Measurements from ENCODE around the gene ALMS1.
"Not testable (repeated sequence)": the region's sequence is repeated elsewhere in the genome, so short reads cannot be mapped to it uniquely, and the experiment has no call there.

ALMS1 gene

DNA sequence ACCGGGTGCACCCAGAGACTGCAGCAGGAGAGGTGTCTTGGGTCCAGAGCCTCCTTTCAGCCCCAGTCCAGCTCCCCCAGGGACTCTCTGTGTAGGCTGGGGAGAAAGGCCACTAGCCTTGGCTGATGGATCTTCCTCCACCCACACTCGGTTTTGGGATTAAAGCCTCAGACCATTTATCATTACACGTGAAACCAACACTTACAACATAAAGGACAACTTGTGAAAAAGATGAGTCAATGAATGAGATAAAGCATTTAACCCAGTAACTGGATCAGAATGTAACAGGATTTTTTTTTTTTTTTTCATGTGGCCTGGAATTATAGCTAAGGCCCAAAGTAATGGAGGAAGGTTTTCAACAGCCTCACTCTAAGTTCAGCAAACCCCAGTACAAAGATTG is 224.5 kb downstream of the ALMS1 start:
- H3K27ac ChIP-seq, result no peak overlapping the region
- H3K9me3 ChIP-seq, result no peaks in the 10 kb centered on the region
- no peaks in the 10 kb centered on the region for H3K4me1 ChIP-seq
- H3K36me3 ChIP-seq, result peaks cover 22% of the 10 kb centered on the region
- no peak overlapping the region for H3K4me2 ChIP-seq
- H4K20me1 ChIP-seq, result no peaks in the 10 kb centered on the region
- no peak overlapping the region for H3K4me3 ChIP-seq
- H3K27me3 ChIP-seq, result no peaks in the 10 kb centered on the region
- TF ChIP-seq Cebpa-rat (IDR thresholded peaks at IDR 0.05), result no peak
- no peak overlapping the region for H3K9ac ChIP-seq

DNA sequence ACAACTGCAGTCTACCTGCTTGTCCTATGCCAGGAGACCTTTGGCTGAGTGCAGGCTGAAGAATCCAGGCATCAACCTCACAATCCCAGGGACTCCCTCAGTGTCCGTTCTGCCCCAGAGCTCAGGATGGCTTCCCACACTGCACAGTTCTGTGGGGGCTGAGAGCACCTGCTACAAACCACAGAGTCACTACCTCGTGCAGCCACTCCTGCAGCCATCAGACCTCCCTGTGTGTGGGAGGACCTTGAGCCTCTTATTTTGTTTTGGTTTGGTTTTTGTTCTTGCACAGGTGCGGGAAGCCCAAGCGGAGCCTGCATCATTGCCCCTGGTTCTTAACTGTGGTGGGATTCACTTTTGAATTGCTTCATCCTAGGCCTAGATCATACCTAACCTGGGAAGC is 225.6 kb downstream of the ALMS1 start:
- Histone ChIP-seq H4K20me1 (no peaks in the 10 kb centered on the region), H3K4me2 (no peak overlapping the region), H3K9ac (no peak overlapping the region), H3K27me3 (no peaks in the 10 kb centered on the region), H3K36me3 (peaks cover 21% of the 10 kb centered on the region), H3K9me3 (no peaks in the 10 kb centered on the region), H3K4me3 (no peak overlapping the region), H3K27ac (no peak overlapping the region), H3K4me1 (no peaks in the 10 kb centered on the region)
- TF ChIP-seq Cebpa-rat (IDR thresholded peaks at IDR 0.05), result no peak

DNA sequence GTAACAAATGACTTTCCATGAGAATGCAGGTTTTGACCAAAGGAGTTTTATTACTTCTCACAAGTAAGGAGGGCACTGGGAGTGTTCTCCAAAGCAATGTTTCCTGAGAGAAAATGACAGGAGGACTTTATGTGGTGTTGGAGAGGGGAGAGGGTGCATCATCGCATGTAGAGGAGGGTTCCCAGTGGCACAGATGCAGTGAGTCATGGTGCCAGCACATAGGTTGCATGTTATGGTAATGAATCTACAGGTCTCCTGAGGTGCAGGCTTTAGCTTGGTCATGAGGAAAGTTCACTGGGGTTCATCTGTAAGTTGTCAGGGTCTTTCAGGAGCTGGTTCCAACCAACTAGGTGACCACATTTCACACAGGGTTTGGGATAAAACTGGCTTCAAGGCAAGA is 226.2 kb downstream of the ALMS1 start:
- Histone ChIP-seq H3K36me3 (peaks cover 21% of the 10 kb centered on the region), H4K20me1 (no peaks in the 10 kb centered on the region), H3K4me1 (no peaks in the 10 kb centered on the region), H3K4me2 (no peak overlapping the region), H3K4me3 (no peak overlapping the region), H3K9ac (no peak overlapping the region), H3K9me3 (no peaks in the 10 kb centered on the region), H3K27ac (no peak overlapping the region), H3K27me3 (no peaks in the 10 kb centered on the region)
- TF ChIP-seq Cebpa-rat (IDR thresholded peaks at IDR 0.05), result no peak

DNA sequence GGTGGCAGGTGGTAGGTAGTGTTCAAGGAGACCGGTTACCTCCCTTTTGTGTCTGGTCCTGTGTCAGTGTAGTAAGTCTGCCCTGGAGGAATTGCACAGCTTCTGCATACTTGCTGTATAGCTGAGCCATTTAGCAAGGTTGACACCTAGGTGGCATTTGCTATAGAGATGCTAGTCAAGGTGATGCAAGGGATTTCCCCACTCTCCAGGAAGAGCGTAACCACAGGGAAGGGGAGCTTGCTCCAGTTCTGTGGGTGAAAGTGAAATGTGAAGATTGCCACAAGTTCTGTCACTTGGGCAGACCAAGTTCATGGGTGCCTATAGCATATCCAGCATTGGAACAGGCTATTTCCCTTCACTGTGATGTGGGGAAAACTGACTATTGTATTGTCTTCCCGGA is 228.5 kb downstream of the ALMS1 start:
- H3K9me3 ChIP-seq, result no peaks in the 10 kb centered on the region
- no peaks in the 10 kb centered on the region for H4K20me1 ChIP-seq
- no peaks in the 10 kb centered on the region for H3K27me3 ChIP-seq
- no peak for TF ChIP-seq Cebpa-rat (IDR thresholded peaks at IDR 0.05)
- no peak overlapping the region for H3K4me2 ChIP-seq
- no peak overlapping the region for H3K9ac ChIP-seq
- peaks cover 12% of the 10 kb centered on the region; the same call in 1 of the 2 replicates for H3K36me3 ChIP-seq
- no peak overlapping the region for H3K27ac ChIP-seq
- no peak overlapping the region for H3K4me3 ChIP-seq
- H3K4me1 ChIP-seq, result peaks cover 8% of the 10 kb centered on the region

DNA sequence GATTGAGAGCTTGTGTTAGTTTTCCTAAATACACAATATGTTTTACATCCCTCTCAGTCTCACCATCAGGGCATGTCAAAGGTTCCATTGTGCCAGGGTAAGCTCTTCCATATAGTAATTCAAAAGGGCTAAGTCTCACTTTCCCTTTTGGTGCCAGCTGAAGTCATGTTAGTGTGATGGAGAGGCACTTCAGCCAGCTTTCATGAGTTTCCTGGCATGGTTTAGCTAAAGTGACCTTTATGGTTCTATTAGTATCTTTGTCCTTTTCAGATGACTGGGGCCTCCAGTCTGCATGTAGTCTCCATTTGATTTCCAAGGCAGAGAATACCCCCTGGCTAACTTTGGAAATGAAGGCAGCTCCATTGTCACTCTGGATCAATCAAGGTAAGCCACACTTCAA is 229.4 kb downstream of the ALMS1 start:
- Histone ChIP-seq H3K4me2 (no peak overlapping the region), H3K9ac (no peak overlapping the region), H4K20me1 (no peaks in the 10 kb centered on the region), H3K4me1 (peaks cover 8% of the 10 kb centered on the region), H3K4me3 (no peak overlapping the region), H3K36me3 (peaks cover 11% of the 10 kb centered on the region; the same call in 1 of the 2 replicates), H3K27ac (no peak overlapping the region), H3K27me3 (no peaks in the 10 kb centered on the region), H3K9me3 (no peaks in the 10 kb centered on the region)
- no peak for TF ChIP-seq Cebpa-rat (IDR thresholded peaks at IDR 0.05)

DNA sequence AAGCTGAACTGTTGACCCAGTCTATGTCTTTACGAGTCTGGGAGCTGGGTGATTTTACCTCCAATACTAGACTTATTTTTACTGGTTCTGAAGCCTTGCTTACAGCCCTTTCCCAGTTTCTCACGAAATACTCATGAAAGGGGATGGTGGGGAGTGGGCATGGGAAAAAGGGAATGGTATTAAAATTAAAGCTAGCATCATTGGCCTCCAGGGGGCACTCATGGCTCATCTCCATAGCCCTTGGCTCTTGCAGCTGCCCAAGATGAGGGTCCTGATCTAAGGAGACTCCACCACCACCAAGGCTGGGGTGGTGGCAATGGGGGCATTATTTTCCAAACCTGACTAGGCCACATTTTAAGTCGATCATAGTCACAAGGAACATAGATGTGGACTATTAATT is 234.3 kb downstream of the ALMS1 start:
- H3K36me3 ChIP-seq, H3K4me3 ChIP-seq, H3K4me2 ChIP-seq, H3K9ac ChIP-seq, H3K4me1 ChIP-seq, H3K9me3 ChIP-seq, H3K27me3 ChIP-seq, H3K27ac ChIP-seq, H4K20me1 ChIP-seq: not testable (repeated sequence)

DNA sequence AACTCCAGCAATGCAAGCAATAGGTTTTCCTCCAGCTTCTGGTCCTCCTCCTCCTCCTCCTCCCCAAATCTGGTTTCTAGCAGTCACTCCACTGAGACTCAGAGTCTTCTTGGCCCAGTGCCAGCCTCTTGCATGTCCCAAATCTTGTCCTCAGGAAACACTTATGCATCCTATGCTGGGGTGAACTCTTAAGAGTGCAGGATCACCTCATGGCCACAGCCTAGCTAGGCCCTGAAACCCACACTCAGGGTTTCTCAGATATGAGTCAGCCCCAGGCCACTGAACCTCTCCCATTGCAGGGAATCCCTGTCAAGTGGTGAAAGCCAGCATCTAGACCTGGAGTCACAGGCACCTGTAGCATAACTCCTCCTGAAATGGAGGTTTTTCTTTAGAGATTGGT is 238.4 kb downstream of the ALMS1 start:
- not testable (repeated sequence) for H3K27ac ChIP-seq, H3K4me2 ChIP-seq, H3K9ac ChIP-seq, H3K9me3 ChIP-seq, H3K27me3 ChIP-seq, H4K20me1 ChIP-seq, H3K36me3 ChIP-seq, H3K4me3 ChIP-seq
- peaks cover 11% of the 10 kb centered on the region for H3K4me1 ChIP-seq

DNA sequence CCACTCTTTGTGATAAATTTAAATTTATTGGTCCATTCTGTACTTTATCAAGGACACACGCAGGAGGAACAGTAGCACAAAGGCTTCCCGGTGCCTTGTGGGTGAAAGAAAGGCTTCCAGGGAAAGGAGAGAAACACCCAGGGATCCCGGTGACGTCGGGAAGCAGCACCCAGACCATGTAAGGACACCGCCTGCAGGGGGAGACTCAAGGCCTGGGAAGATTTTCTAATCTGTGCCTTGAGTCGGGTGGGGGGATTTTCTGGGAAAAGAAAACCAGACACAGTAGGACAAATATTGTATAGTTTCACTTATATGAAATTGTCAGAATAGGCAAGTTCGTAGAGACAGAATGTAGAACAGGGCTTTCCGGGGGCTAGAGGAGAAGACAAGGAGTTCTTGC is 239.0 kb downstream of the ALMS1 start:
- not testable (repeated sequence) for H4K20me1 ChIP-seq, H3K36me3 ChIP-seq, H3K27ac ChIP-seq, H3K27me3 ChIP-seq, H3K9me3 ChIP-seq, H3K9ac ChIP-seq, H3K4me3 ChIP-seq, H3K4me2 ChIP-seq
- peaks cover 11% of the 10 kb centered on the region for H3K4me1 ChIP-seq

DNA sequence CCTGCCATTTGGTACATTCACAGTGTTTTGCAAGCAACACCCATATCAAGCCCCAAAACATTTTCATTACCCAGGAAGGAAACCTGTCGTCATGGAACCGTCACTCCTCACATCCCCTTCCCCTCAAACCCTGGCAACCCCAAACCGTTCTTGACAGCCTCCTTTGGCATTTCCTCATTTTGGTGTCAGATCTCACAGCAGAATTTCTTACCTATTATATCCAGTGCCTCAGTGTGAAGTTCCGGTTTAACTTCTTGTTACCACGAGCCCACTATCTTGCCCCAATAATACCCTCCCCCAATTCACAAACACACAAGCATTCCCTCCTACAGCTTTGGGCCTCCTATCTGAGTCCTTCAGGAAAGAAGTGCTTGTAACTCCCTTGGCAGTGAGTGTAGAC is 240.6 kb downstream of the ALMS1 start:
- H3K27me3 ChIP-seq, H4K20me1 ChIP-seq, H3K27ac ChIP-seq, H3K36me3 ChIP-seq, H3K9ac ChIP-seq, H3K9me3 ChIP-seq, H3K4me3 ChIP-seq: not testable (repeated sequence)
- H3K4me2 ChIP-seq, result peak overlapping the region; percentile 37
- H3K4me1 ChIP-seq, result peaks cover 11% of the 10 kb centered on the region

DNA sequence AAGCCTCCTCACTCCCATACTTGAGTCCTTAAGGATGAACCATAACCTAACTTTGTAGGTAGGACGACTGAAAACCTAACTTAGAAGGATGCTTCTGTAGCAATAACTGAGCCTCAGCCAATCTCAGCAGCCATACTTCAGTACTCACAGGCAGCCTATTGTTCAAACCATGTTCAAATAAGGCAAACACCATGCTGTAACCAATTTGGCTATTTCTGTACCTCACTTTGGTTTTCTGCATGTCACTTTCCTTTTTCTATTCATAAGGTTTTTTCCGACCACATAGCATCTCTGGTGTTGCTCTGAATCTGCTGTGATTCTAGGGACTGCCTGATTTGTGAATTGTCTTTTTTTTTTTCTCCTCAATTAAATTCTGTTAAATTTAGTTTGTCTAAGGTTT is 242.9 kb downstream of the ALMS1 start:
- not testable (repeated sequence) for H3K4me2 ChIP-seq, H3K36me3 ChIP-seq, H3K9ac ChIP-seq, H3K27ac ChIP-seq, H3K27me3 ChIP-seq, H3K4me3 ChIP-seq, H4K20me1 ChIP-seq, H3K9me3 ChIP-seq
- H3K4me1 ChIP-seq, result peaks cover 11% of the 10 kb centered on the region

DNA sequence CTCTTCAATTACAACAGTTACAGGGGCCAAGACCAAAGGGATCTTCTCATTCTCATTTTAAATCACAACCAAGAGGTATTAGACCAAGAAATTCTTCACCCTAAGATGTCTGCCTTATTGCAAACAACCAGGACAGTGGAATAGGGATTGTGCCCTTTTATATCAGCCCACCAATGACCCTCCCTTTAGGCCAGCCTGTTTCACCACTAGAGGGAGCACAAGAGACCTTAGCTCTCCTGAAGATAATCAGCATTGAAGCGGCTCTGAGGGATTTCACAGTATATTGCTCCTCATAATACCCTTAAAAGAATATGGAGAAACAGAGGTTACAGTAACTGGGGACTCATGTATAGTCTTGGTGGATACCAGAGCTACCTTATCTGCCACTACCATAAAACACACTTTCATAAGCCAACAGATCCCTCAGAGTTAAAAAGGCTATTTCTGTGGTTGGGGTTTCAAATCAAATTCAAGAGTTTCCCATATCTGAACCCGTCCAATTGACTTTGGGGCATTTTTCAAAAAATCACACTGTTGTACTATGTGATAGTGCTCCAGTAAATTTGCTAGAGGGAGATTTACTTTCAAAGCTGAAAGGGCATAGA is 245.1 kb downstream of the ALMS1 start:
- not testable (repeated sequence) for H3K4me3 ChIP-seq, H3K9ac ChIP-seq, H4K20me1 ChIP-seq, H3K9me3 ChIP-seq, H3K36me3 ChIP-seq, H3K27me3 ChIP-seq, H3K27ac ChIP-seq, H3K4me2 ChIP-seq
- H3K4me1 ChIP-seq, result peaks cover 10% of the 10 kb centered on the region

DNA sequence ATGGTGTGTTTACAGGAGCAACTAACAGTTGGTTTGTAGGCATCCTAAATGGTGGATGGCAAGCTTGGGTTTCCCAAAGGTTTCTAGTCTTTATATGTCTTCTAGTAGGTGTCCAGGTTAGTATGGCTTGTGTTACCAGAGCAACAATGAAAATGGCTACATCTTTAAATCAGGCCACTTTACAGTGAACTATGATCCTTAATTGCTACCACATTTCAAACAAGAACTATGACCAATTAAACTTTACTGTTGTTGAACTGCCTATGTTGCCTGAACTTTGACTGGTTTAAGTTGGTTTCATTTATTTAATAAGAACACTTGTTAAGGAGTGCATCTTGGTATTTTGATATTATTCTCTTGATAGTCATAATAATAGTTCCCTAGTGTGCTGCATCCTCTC is 251.3 kb downstream of the ALMS1 start:
- peaks cover 14% of the 10 kb centered on the region for H3K9me3 ChIP-seq
- not testable (repeated sequence) for H3K4me2 ChIP-seq, H3K27ac ChIP-seq, H3K4me1 ChIP-seq, H4K20me1 ChIP-seq, H3K4me3 ChIP-seq, H3K36me3 ChIP-seq, H3K27me3 ChIP-seq, H3K9ac ChIP-seq

Data from BLaER1 (cell line).